ENCODE results near the gene EPHB1.

GRCh38 chr3:135249186-135249585, 454.1 kb downstream of the EPHB1 start:
- TF ChIP-seq ATF2 (CRISPR knock-in tag; IDR thresholded peaks at IDR 0.05; ENCODE audit: borderline replicate concordance, low read depth) (no peak), CTCF (IDR thresholded peaks at IDR 0.05) (no peak), MLX (CRISPR knock-in tag; IDR thresholded peaks at IDR 0.05) (no peak), ESRRA (CRISPR knock-in tag; IDR thresholded peaks at IDR 0.05; ENCODE audit: borderline replicate concordance) (no peak), GABPB1 (CRISPR knock-in tag; IDR thresholded peaks at IDR 0.05) (no peak), KAT7 (CRISPR knock-in tag; IDR thresholded peaks at IDR 0.05; ENCODE audit: borderline replicate concordance) (no peak), PRDM15 (CRISPR knock-in tag; IDR thresholded peaks at IDR 0.05) (no peak), FOXJ3 (CRISPR knock-in tag; IDR thresholded peaks at IDR 0.05; ENCODE audit: borderline replicate concordance) (no peak), ELF4 (CRISPR knock-in tag; IDR thresholded peaks at IDR 0.05; ENCODE audit: low read depth) (no peak), MAX (CRISPR knock-in tag; IDR thresholded peaks at IDR 0.05) (no peak)
- TF ChIP-seq, protein P1, sequence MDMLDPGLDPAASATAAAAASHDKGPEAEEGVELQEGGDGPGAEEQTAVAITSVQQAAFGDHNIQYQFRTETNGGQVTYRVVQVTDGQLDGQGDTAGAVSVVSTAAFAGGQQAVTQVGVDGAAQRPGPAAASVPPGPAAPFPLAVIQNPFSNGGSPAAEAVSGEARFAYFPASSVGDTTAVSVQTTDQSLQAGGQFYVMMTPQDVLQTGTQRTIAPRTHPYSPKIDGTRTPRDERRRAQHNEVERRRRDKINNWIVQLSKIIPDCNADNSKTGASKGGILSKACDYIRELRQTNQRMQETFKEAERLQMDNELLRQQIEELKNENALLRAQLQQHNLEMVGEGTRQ (CRISPR knock-in tag; IDR thresholded peaks at IDR 0.05): no peak
- TF ChIP-seq, protein P2, sequence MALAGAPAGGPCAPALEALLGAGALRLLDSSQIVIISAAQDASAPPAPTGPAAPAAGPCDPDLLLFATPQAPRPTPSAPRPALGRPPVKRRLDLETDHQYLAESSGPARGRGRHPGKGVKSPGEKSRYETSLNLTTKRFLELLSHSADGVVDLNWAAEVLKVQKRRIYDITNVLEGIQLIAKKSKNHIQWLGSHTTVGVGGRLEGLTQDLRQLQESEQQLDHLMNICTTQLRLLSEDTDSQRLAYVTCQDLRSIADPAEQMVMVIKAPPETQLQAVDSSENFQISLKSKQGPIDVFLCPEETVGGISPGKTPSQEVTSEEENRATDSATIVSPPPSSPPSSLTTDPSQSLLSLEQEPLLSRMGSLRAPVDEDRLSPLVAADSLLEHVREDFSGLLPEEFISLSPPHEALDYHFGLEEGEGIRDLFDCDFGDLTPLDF (CRISPR knock-in tag; IDR thresholded peaks at IDR 0.05): no peak
- TF ChIP-seq, protein P3, sequence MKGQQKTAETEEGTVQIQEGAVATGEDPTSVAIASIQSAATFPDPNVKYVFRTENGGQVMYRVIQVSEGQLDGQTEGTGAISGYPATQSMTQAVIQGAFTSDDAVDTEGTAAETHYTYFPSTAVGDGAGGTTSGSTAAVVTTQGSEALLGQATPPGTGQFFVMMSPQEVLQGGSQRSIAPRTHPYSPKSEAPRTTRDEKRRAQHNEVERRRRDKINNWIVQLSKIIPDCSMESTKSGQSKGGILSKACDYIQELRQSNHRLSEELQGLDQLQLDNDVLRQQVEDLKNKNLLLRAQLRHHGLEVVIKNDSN (CRISPR knock-in tag; IDR thresholded peaks at IDR 0.05): no peak
